ENCODE results near the gene IFITM1.

Gene IFITM1

DNA sequence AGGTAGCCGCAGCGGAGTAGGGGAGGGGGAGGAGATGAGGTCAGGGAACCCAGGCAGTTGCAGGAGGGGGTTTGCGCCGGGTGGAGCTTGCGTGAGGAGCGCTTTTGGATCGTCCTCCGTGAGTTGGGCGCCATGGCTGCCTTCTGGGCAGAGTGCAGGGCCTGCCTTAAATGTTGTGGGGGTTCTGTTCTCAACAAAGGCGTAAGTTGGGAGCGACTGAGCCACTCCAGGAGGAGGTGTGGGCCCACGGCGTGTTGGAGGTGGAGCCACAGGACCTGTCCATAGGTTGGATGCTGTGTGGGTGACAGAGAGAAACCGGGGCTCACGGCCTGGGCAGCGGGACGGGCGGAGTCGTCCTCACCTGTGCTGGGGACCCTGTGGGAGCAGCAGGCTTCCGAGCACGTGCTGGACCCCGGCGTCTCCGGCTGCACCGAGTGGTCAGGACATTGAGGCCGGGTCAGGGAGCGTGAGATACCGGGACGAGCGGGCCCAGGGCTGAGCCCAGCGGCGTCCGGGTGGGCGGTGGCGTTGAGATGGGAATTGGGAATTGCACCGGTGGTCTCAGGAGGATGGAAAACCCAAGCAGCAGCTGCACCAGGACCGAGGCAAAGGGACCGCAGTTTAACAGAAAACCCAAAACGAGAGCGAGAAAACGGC, 25.9 kb upstream of the IFITM1 start:
- H3K9me2 ChIP-seq (ENCODE audit: low read depth, low read length), result no peaks in the 10 kb centered on the region
- peak overlapping the region; percentile 72 for H3K4me3 ChIP-seq (ENCODE audit: low read depth, low read length, poor library complexity, severe bottlenecking)
- peaks cover 31% of the 10 kb centered on the region for H3K4me1 ChIP-seq (ENCODE audit: insufficient read depth, low read length, severe bottlenecking)
- no peaks in the 10 kb centered on the region for H3K9me3 ChIP-seq (ENCODE audit: low read length)
- H4K20me1 ChIP-seq (ENCODE audit: insufficient read depth, low read length), result no peaks in the 10 kb centered on the region
- TF ChIP-seq, protein P1, sequence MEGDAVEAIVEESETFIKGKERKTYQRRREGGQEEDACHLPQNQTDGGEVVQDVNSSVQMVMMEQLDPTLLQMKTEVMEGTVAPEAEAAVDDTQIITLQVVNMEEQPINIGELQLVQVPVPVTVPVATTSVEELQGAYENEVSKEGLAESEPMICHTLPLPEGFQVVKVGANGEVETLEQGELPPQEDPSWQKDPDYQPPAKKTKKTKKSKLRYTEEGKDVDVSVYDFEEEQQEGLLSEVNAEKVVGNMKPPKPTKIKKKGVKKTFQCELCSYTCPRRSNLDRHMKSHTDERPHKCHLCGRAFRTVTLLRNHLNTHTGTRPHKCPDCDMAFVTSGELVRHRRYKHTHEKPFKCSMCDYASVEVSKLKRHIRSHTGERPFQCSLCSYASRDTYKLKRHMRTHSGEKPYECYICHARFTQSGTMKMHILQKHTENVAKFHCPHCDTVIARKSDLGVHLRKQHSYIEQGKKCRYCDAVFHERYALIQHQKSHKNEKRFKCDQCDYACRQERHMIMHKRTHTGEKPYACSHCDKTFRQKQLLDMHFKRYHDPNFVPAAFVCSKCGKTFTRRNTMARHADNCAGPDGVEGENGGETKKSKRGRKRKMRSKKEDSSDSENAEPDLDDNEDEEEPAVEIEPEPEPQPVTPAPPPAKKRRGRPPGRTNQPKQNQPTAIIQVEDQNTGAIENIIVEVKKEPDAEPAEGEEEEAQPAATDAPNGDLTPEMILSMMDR (IDR thresholded peaks at IDR 0.05; ENCODE audit: low read length), result no peak
- TF ChIP-seq EZH2 (IDR thresholded peaks at IDR 0.05; ENCODE audit: borderline replicate concordance, low read length), result no peak
- no peak overlapping the region for H2AFZ ChIP-seq (ENCODE audit: low read length)
- H3K9ac ChIP-seq (ENCODE audit: low read length), result peak overlapping the region; percentile 77
- H3K27me3 ChIP-seq (ENCODE audit: insufficient read depth, low read length), result peaks cover 7% of the 10 kb centered on the region; the same call in 1 of the 2 replicates
- peaks cover 1% of the 10 kb centered on the region; the same call in 1 of the 2 replicates for H3K36me3 ChIP-seq (ENCODE audit: insufficient read depth, low read length)
- H3F3A ChIP-seq (ENCODE audit: insufficient read depth, low read length), result no peaks in the 10 kb centered on the region
- H3K79me2 ChIP-seq (ENCODE audit: insufficient read depth, low read length), result no peaks in the 10 kb centered on the region
- no peak overlapping the region for H3K27ac ChIP-seq (ENCODE audit: low read depth, low read length, poor library complexity, severe bottlenecking)
- H3K4me2 ChIP-seq (ENCODE audit: low read length), result peak overlapping the region; percentile 97

DNA sequence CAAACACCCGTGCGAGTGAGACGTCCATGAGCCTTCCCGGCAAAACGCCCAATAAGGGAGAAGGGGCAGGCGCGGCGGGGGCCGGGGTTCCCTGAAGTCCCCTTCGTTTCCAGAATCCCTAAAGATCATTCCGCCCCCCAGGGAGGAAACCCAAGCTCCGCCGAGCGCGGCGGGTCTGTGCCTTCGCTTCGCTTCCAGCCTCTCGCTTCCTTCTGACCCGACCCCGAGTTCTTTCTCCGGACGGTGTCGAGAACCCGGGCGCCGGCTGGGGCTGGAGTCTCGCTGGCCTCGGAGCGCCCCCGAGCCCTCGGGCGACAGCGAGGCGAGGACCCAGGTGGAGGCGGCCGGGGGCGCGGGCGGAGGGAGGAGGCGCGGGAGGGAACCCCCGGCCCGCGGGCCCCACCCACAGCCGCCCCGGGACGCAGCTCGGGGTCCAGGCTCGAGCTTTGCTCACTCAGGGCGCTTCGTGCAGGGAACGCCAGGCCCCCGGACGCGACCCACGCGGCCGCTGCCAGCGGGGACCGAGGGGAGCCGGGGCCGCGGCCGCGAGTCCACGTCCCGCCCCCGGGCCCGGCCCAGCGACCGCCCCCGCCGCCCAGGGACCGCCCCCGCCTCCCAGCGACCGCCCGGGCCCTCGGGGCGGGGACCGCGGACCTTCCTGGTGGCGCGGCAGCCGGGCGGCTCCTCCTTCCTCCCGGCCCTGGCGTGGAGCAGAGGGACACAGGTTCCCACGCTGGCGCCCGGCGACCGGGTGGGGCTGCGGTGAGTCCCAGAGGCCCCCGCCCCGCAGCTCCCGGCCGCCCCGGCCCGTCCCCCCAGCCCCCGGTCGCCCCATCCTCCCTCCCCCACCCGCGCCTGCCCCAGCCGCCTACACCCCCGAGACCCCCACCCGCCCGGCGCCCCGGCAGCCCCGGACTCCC, 25.1 kb upstream of the IFITM1 start, which contains the start of gene PGGHG:
TSS of gene PGGHG (plus strand) at position 649 of the 920 bp plus-strand sequence. CDS start 691 bp downstream, outside the sequence.
- Histone ChIP-seq H3K4me1 (ENCODE audit: insufficient read depth, low read length, severe bottlenecking) (peaks cover 31% of the 10 kb centered on the region), H3K4me2 (ENCODE audit: low read length) (peak within 1 kb of the TSS; percentile 97), H3K27ac (ENCODE audit: low read depth, low read length, poor library complexity, severe bottlenecking) (no peak within 1 kb of the TSS), H2AFZ (ENCODE audit: low read length) (no peak within 1 kb of the TSS), H3K9me3 (ENCODE audit: low read length) (no peaks in the 10 kb centered on the region), H3F3A (ENCODE audit: insufficient read depth, low read length) (no peaks in the 10 kb centered on the region), H4K20me1 (ENCODE audit: insufficient read depth, low read length) (no peaks in the 10 kb centered on the region), H3K36me3 (ENCODE audit: insufficient read depth, low read length) (peaks cover 9% of the 10 kb centered on the region; the same call in 1 of the 2 replicates), H3K9ac (ENCODE audit: low read length) (peak within 1 kb of the TSS; percentile 77), H3K79me2 (ENCODE audit: insufficient read depth, low read length) (no peaks in the 10 kb centered on the region), H3K9me2 (ENCODE audit: low read depth, low read length) (no peaks in the 10 kb centered on the region), H3K27me3 (ENCODE audit: insufficient read depth, low read length) (peaks cover 7% of the 10 kb centered on the region; the same call in 1 of the 2 replicates), H3K4me3 (ENCODE audit: low read depth, low read length, poor library complexity, severe bottlenecking) (peak within 1 kb of the TSS; percentile 72)
- TF ChIP-seq, protein P1 (IDR thresholded peaks at IDR 0.05; ENCODE audit: low read length), result no peak
- TF ChIP-seq EZH2 (IDR thresholded peaks at IDR 0.05; ENCODE audit: borderline replicate concordance, low read length), result no peak

DNA sequence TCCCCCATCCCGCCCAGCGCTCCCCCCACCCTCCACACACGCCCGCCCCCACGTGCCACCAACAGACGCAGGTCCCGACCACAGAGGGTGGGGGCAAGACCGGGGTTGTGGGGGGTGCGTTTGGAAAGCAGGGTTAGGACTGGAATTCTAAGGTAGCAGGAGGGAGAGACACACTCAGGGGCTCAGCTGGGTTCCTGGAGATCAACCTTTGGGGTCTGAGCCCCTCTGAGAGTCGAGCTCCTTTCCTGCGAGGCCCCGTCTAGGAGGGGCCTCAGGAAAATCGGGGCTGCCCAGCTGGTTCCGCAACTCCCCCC, 24.5 kb upstream of the IFITM1 start:
- no peaks in the 10 kb centered on the region for H3K9me3 ChIP-seq (ENCODE audit: low read length)
- H3K4me3 ChIP-seq (ENCODE audit: low read depth, low read length, poor library complexity, severe bottlenecking), result peak overlapping the region; percentile 72
- peaks cover 31% of the 10 kb centered on the region for H3K4me1 ChIP-seq (ENCODE audit: insufficient read depth, low read length, severe bottlenecking)
- no peaks in the 10 kb centered on the region for H3F3A ChIP-seq (ENCODE audit: insufficient read depth, low read length)
- H3K4me2 ChIP-seq (ENCODE audit: low read length), result peak overlapping the region; percentile 60
- H3K9ac ChIP-seq (ENCODE audit: low read length), result peak overlapping the region; percentile 40; the same call in 1 of the 2 replicates
- TF ChIP-seq EZH2 (IDR thresholded peaks at IDR 0.05; ENCODE audit: borderline replicate concordance, low read length), result no peak
- TF ChIP-seq, protein P1 (IDR thresholded peaks at IDR 0.05; ENCODE audit: low read length), result no peak
- no peaks in the 10 kb centered on the region for H3K79me2 ChIP-seq (ENCODE audit: insufficient read depth, low read length)
- H3K27me3 ChIP-seq (ENCODE audit: insufficient read depth, low read length), result peaks cover 7% of the 10 kb centered on the region; the same call in 1 of the 2 replicates
- H3K9me2 ChIP-seq (ENCODE audit: low read depth, low read length), result no peaks in the 10 kb centered on the region
- peaks cover 14% of the 10 kb centered on the region for H3K36me3 ChIP-seq (ENCODE audit: insufficient read depth, low read length)
- H4K20me1 ChIP-seq (ENCODE audit: insufficient read depth, low read length), result no peaks in the 10 kb centered on the region
- no peak overlapping the region for H3K27ac ChIP-seq (ENCODE audit: low read depth, low read length, poor library complexity, severe bottlenecking)
- no peak overlapping the region for H2AFZ ChIP-seq (ENCODE audit: low read length)
